Osteocyte (in vitro differentiated cells): ENCODE results near the gene ATG10. TPM values are rescaled to one million over a fixed set of nuclear protein-coding genes. Genes with fewer than 3 reads are reported as not detected.
A peak's percentile ranks its signal among the peaks of the same experiment; 100 is the strongest.
"Not testable (repeated sequence)": the region's sequence is repeated elsewhere in the genome, so short reads cannot be mapped to it uniquely, and the experiment has no call there.

Source experiments
- DNase-seq: peaks from one replicate; pipeline ENCODE4 v3.0.0; 2021; ENCODE audit warnings: mixed read lengths; ENCODE audit not compliant: unreplicated experiment; ENCODE audit errors: extremely low spot score
- H3K27ac Mint-ChIP-seq: one replicate; pipeline ENCODE4 v1.8.0; 2021; ENCODE audit warnings: mild to moderate bottlenecking, mixed read lengths; ENCODE audit not compliant: unreplicated experiment
- H3K27me3 Mint-ChIP-seq: one replicate; pipeline ENCODE4 v1.8.0; 2021; ENCODE audit warnings: mixed read lengths; ENCODE audit not compliant: unreplicated experiment
- H3K36me3 Mint-ChIP-seq: one replicate; pipeline ENCODE4 v1.8.0; 2021; ENCODE audit warnings: mixed read lengths; ENCODE audit not compliant: unreplicated experiment
- H3K4me1 Mint-ChIP-seq: one replicate; pipeline ENCODE4 v1.8.0; 2021; ENCODE audit warnings: mixed read lengths; ENCODE audit not compliant: unreplicated experiment
- H3K4me3 Mint-ChIP-seq: one replicate; pipeline ENCODE4 v1.8.0; 2021; ENCODE audit warnings: mild to moderate bottlenecking, moderate library complexity, mixed read lengths; ENCODE audit not compliant: unreplicated experiment
- H3K9me3 Mint-ChIP-seq: one replicate; pipeline ENCODE4 v1.8.0; 2021; ENCODE audit warnings: mixed read lengths; ENCODE audit not compliant: unreplicated experiment
- total RNA-seq: library from RNA; stranded (reverse); gene quantifications from 2 replicates; pipeline ENCODE4 v1.2.1, GENCODE V29; 2021
- TF ChIP-seq, protein P1 (sequence below): fragments of 200-600 bp; sonication (generic); IDR thresholded peaks from 2 replicates; pipeline ENCODE4 v1.5.0; 2021; ENCODE audit warnings: antibody characterized with exemption, mild to moderate bottlenecking, moderate library complexity

Gene ATG10
- total RNA-seq, 1 donor from 2014 or later, result 8.3 TPM

DNA sequence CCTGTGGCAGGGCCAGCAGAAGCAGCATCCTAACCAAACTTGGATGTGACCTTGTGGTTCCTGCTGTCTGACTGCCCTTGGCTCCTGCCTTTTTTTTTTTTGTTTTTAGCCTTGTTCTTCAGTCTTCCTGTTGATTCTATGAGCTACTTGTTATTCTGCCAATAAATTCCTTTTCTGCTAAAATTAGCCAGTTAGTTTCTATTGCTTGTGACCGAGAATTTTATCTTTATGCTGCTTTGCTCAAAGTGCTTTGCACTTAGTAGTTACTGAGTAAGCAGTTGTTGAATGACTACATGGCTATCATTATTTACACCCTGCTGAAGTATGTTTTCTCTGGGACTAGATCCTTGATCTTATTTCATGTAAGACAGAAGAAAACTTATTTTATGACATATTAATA is 20.8 kb upstream of the ATG10 start:
- no peak for DNase-seq
- Mint-ChIP-seq H3K27ac (no peak overlapping the region), H3K9me3 (no peaks in the 10 kb centered on the region), H3K27me3 (no peaks in the 10 kb centered on the region), H3K4me3 (no peak overlapping the region), H3K36me3 (no peaks in the 10 kb centered on the region), H3K4me1 (no peaks in the 10 kb centered on the region)
- TF ChIP-seq, protein P1, sequence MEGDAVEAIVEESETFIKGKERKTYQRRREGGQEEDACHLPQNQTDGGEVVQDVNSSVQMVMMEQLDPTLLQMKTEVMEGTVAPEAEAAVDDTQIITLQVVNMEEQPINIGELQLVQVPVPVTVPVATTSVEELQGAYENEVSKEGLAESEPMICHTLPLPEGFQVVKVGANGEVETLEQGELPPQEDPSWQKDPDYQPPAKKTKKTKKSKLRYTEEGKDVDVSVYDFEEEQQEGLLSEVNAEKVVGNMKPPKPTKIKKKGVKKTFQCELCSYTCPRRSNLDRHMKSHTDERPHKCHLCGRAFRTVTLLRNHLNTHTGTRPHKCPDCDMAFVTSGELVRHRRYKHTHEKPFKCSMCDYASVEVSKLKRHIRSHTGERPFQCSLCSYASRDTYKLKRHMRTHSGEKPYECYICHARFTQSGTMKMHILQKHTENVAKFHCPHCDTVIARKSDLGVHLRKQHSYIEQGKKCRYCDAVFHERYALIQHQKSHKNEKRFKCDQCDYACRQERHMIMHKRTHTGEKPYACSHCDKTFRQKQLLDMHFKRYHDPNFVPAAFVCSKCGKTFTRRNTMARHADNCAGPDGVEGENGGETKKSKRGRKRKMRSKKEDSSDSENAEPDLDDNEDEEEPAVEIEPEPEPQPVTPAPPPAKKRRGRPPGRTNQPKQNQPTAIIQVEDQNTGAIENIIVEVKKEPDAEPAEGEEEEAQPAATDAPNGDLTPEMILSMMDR, result no peak

DNA sequence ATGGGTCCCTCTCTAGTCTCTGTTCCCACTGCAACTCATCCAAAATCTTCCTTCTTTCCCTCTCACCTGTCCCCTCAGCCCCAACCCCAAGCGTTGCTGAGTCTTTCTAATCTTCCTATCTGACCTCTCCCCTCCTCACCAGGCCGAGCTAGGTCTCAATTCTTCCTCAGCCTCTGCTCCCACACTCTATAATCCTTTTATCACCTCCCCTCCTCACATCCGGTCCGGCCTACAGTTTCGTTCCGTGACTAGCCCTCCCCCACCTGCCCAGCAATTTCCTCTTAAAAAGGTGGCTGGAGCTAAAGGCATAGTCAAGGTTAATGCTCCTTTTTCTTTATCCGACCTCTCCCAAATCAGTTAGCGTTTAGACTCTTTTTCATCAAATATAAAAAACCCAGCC is 17.0 kb upstream of the ATG10 start:
- H3K36me3 Mint-ChIP-seq, H3K27me3 Mint-ChIP-seq, H3K4me3 Mint-ChIP-seq, H3K4me1 Mint-ChIP-seq, DNase-seq, H3K27ac Mint-ChIP-seq, H3K9me3 Mint-ChIP-seq: not testable (repeated sequence)

DNA sequence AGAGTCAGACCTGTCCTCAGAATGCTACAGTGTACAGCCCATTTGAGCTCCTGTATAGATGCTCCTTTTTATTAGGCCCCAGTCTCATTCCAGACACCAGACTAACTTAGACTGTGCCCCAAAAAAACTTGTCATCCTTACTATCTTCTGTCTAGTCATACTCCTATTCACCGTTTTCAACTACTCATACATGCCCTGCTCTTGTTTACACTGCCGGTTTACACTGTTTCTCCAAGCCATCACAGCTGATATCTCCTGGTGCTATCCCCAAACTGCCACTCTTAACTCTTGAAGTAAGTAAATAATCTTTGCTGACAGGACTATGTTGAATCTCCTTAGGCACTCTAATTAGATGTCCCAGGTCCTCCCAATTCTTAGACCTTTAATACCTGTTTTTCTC is 13.7 kb upstream of the ATG10 start:
- H3K27ac Mint-ChIP-seq, H3K4me3 Mint-ChIP-seq: not testable (repeated sequence)

DNA sequence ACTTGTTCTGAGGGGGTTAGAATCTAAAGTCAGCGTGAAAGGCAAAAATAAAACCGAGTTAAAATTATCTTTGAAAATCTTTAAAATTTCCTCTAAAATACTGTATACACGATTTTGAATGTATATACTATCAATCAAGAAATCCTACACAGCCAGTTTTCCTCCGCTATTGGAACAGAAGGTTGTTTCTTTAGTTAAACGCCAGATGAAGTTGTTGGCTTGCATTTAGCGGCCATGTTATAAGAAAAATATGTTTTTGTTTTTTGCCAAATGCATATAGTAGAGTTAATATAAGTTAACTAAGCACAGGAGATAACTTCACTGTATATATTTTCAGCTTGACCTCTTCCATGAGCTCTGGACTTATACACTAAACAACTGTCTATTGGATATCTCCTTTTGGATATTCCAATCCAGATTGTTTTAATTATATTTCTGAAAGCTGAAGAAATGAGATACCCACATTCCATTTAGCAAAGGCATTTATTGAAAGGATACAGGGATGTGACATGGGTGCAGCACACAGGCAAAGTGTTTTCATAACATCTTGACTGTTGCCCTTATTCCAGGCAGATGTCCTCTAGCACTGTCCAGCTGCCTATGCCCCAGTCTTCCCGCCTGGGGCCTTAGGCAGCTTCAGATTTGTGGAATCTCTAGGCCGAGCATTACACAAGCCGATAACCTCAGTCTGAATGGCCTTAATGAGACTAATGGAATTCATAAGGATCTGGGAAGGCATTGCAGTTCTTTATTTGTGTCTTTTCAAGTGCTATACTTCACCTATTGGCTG is 10.0 kb upstream of the ATG10 start:
- no peak for DNase-seq
- H3K9me3 Mint-ChIP-seq, result no peaks in the 10 kb centered on the region
- no peaks in the 10 kb centered on the region for H3K27me3 Mint-ChIP-seq
- H3K4me3 Mint-ChIP-seq, result no peak overlapping the region
- peak overlapping the region; percentile 28 for H3K27ac Mint-ChIP-seq
- TF ChIP-seq, protein P1, result no peak
- peaks cover 5% of the 10 kb centered on the region for H3K4me1 Mint-ChIP-seq
- no peaks in the 10 kb centered on the region for H3K36me3 Mint-ChIP-seq

More for the DNA sequence above, 13.7 kb upstream of the ATG10 start:
- H3K4me1 Mint-ChIP-seq, H3K9me3 Mint-ChIP-seq, DNase-seq, H3K27me3 Mint-ChIP-seq, H3K36me3 Mint-ChIP-seq: not testable (repeated sequence)

DNA sequence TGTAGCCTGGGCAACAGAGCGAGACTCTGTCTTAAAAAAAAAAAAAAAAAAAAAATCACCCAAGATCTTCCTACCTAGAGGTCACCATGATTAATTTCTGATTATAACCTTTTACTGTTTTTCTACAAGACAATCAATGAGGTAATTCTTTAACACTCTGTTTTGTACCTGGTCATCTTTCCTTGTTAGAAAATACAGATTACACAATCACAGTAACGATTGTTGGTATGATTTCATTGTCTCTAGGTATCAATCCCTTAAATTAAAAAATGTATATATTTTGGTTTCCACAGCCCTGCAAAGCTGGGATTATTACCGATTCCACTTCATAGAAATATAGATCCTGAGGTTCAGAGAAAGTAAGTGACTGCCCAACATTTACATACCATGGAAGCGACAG is 8.3 kb upstream of the ATG10 start:
- Mint-ChIP-seq H3K4me3 (no peak overlapping the region), H3K4me1 (peaks cover 5% of the 10 kb centered on the region), H3K36me3 (no peaks in the 10 kb centered on the region), H3K9me3 (no peaks in the 10 kb centered on the region), H3K27me3 (no peaks in the 10 kb centered on the region), H3K27ac (no peak overlapping the region)
- TF ChIP-seq, protein P1, result no peak
- DNase-seq, result no peak

DNA sequence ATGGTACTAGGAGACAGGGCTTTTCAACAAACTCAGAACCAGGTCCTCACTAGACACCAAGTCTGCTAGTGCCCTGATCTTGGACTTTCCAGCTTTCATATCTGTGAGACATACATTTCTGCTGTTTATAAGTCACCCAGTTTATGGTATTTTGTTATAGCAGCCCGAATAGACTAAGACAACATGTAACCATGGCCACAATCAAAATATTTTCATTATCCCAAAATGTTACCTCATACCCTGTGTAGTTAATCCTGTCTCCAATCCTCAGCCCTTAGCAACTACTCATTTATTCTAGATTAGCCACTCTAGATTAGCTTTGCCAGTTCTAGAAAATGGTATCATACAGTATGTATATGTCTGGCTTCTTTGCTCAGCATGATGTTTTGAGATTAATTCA is 6.3 kb upstream of the ATG10 start:
- TF ChIP-seq, protein P1, result no peak
- Mint-ChIP-seq H3K4me1 (peaks cover 5% of the 10 kb centered on the region), H3K36me3 (no peaks in the 10 kb centered on the region), H3K9me3 (no peaks in the 10 kb centered on the region), H3K4me3 (no peak overlapping the region), H3K27me3 (no peaks in the 10 kb centered on the region), H3K27ac (no peak overlapping the region)
- no peak for DNase-seq
